ENCODE measurements around the gene INHA. TPM values are rescaled to one million over a fixed set of nuclear protein-coding genes. Genes with fewer than 3 reads are reported as not detected.

The INHA gene
- total RNA-seq (2014; rRNA removed; shearing (Covaris generic); ENCODE audit: low replicate concordance) = not detected in 2 replicates

- DNase-seq (ENCODE audit: low read depth) = no peak
- in situ Hi-C loops (cut with HindIII; ENCODE audit: low pct_unique_long_range_greater_than_20kb, low sequenced_read_pairs) = no loop called here
Observed at GRCh38 chr2:219572237-219573001, at the start of gene INHA. Gene INHA, plus strand, starts transcription at chr2:219572310. Its CDS starts 65 bp downstream, at chr2:219572375.

DNA sequence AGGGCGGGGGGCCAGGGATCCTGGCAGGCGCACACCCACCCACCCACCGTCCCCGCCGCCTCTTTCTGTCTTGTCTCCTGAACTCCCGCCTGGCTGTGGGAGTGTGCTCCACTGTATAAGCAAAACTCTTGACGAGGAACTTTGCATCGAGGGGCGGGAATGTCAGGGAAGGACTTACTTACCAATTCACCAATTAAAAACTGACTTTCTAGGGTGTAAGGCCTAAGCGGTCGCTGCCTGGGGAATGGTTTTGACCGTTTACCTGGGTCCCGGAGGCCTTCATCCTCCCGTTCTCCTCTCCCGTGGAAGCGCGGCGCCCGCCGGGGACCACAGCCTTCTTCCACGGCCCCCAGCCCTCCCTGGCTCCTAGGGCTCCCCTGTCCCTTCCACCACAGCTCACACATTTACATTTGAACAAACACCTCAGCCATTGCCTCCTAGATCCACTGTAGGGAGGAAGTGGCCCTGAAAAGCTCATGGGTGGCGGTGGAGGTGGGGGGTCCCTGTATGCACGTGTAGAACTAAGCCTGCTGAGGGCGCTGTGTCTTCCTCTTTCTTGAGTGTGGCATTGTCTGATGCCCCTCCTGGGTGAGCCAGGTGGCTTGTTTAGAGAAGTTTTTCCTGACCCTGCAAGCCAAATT lies 49.0 kb upstream of the INHA start:
- in situ Hi-C loops (cut with HindIII; ENCODE audit: low pct_unique_long_range_greater_than_20kb, low sequenced_read_pairs) = no loop called here
- no peak for DNase-seq (ENCODE audit: low read depth)

DNA sequence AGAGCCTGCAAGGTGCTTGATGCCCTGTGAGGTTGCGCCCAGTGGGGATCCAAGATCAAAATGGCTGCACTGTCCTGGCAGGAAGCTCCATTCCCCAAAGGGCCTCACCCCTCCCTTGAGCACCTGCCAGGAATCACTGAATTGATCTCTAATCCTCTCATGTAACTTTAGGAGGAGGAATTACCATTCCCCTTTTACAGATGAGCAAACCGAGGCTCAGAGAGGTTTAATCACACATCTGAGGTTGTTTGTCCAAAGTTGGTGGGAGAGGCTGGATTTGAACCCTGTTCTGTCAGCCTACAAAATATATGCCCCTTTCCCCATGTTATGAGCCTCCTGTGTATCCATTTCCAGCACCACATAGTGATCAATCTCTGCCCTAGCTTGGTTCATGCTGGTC lies 47.3 kb upstream of the INHA start:
- in situ Hi-C loops (cut with HindIII; ENCODE audit: low pct_unique_long_range_greater_than_20kb, low sequenced_read_pairs) = no loop called here
- DNase-seq (ENCODE audit: low read depth) = no peak

- in situ Hi-C loops (cut with HindIII; ENCODE audit: low pct_unique_long_range_greater_than_20kb, low sequenced_read_pairs) = no loop called here
Observed at GRCh38 chr2:219525533-219526232, 46.4 kb upstream of the INHA start.

DNA sequence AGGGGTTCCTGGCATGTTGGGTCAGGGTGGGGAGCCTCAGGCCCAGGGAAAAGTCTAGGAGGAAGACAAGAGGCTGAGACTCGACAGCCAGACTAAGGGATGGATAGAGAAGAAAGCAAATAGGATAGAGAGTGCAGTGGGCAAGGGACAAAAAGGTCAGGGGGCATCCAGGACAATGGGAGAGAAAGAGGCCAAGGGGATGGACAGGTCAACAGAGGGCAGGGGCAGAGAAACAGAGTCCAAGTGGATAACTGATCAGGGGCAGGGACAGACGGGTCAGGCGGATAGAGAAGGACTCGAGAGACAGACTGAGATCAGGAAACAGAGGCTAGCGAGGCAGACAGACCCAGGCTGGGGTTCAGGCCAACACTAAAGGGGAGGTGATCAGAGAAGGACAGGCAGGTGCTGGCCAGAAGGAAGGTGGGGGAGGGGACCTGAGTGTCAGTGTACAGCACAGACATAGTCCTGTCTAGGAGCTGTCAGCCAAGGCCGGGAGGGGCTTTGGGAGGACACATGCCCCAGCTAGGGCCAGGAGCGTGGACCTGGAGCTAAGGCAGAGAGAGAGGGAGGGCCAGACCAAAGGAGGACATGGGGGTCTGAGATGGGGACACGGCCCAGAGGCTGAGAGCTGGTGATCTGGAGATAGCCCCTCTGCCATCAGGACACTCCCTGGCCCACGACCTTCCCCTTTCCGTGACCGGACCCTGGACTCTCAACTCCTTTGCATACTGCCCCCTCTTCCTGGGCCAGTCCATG lies 45.6 kb upstream of the INHA start:
- in situ Hi-C loops (cut with HindIII; ENCODE audit: low pct_unique_long_range_greater_than_20kb, low sequenced_read_pairs) = no loop called here
- DNase-seq (ENCODE audit: low read depth) = no peak

More at GRCh38 chr2:219525533-219526232, 46.4 kb upstream of the INHA start:
- DNase-seq (ENCODE audit: low read depth) = no peak

DNA sequence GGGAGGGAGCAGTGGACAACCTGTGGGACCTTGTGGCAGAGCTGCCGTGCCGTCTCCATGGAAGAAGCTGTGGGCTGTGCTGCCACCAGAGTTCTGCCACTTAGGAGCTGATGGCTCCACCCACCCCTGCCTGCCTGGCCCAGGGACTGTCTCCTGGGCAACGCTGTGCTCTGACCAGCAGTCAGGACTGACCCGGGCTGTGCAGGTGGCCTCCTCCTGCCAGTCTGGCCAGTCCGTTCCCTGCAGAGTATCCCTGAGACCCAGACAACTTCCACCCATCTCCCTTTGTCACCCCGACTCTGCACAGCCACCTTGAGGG lies 45.1 kb upstream of the INHA start:
- DNase-seq (ENCODE audit: low read depth) = no peak
- in situ Hi-C loops (cut with HindIII; ENCODE audit: low pct_unique_long_range_greater_than_20kb, low sequenced_read_pairs) = no loop called here

DNA sequence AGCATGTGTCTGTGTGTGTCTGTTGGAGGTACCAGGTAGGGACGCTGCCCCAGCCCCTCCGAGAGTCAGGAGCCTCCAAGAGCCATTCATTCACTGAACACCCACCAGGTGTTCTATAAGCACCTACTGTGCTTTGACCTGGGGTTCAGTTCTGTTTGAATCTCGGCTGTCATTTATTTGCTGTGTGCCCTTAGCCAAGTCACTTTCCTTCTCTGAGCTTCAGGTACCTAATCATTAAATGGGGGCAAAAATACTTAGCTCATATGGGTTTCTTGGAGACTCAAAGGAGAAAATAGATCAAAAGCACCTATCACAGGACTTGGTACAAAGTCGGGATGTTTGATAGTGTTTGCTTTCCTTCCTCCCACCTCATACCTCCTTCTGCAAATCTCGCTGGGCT lies 44.6 kb upstream of the INHA start:
- in situ Hi-C loops (cut with HindIII; ENCODE audit: low pct_unique_long_range_greater_than_20kb, low sequenced_read_pairs) = no loop called here
- DNase-seq (ENCODE audit: low read depth) = no peak

GRCh38 chr2:219530048-219530963 lies 41.8 kb upstream of the INHA start:
- DNase-seq (ENCODE audit: low read depth) = peak; percentile 62

DNA sequence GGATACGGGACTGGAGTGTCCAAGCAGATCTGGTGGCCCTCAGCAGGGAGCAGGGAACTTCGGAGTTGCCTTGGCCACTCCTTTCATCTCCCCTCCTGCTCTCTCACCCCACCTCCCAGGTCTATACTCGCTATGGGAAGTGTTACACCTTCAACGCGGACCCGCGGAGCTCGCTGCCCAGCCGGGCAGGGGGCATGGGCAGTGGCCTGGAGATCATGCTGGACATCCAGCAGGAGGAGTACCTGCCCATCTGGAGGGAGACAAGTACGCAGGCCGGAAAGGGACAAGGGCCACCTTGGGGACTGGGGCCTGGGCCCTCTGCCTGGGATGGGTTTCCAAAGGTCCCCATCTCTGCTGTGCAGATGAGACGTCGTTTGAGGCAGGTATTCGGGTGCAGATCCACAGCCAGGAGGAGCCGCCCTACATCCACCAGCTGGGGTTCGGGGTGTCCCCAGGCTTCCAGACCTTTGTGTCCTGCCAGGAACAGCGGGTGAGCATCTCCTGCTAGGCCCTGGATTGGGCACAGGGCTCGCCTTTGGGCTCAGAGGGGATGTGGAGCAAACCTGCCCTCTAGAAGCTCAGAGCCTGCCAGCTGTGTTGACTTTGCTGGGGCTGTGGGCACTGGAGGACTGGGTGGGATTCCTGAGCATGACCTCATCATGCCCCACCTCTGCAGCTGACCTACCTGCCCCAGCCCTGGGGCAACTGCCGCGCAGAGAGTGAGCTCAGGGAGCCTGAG lies 40.3 kb upstream of the INHA start:
- in situ Hi-C loops (cut with HindIII; ENCODE audit: low pct_unique_long_range_greater_than_20kb, low sequenced_read_pairs) = no loop called here
- no peak for DNase-seq (ENCODE audit: low read depth)

More at GRCh38 chr2:219530048-219530963, 41.8 kb upstream of the INHA start:
- in situ Hi-C loops (cut with HindIII; ENCODE audit: low pct_unique_long_range_greater_than_20kb, low sequenced_read_pairs) = no loop called here

DNA sequence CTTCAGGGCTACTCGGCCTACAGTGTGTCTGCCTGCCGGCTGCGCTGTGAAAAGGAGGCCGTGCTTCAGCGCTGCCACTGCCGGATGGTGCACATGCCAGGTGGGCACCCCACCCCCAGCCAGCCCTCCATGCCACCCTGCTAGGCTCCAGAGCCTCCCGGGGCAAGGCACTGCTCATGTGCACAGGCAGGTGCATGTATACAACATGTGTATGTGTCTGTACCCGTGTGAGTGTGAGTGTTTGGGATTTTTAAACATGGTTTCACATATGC lies 39.8 kb upstream of the INHA start:
- no peak for DNase-seq (ENCODE audit: low read depth)
- in situ Hi-C loops (cut with HindIII; ENCODE audit: low pct_unique_long_range_greater_than_20kb, low sequenced_read_pairs) = no loop called here

GRCh38 chr2:219533930-219534661 lies 38.0 kb upstream of the INHA start:
- DNase-seq (ENCODE audit: low read depth) = no peak
- in situ Hi-C loops (cut with HindIII; ENCODE audit: low pct_unique_long_range_greater_than_20kb, low sequenced_read_pairs) = no loop called here

DNA sequence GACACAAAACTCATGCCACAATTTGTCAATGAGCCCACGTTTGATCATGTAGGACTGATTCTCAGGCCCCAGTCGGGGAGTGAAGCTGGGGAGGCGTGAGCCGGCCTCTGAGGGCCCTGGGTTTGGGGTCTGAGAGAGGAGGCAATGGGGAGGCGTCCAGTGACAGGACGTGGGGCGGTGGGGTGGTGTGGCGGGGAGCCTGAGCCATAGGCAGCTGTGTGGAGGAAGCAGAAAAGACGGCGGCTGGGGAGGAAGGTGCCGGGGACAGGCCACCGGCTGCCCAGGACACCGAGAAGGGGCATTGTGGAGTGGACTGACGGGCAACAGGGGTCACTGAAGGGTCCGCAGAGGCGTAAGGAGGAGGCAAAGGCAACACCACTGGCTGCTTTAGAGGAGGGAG lies 35.7 kb upstream of the INHA start:
- in situ Hi-C loops (cut with HindIII; ENCODE audit: low pct_unique_long_range_greater_than_20kb, low sequenced_read_pairs) = no loop called here
- DNase-seq (ENCODE audit: low read depth) = no peak

- in situ Hi-C loops (cut with HindIII; ENCODE audit: low pct_unique_long_range_greater_than_20kb, low sequenced_read_pairs) = no loop called here
- no peak for DNase-seq (ENCODE audit: low read depth)
Observed at GRCh38 chr2:219536967-219537366, 35.1 kb upstream of the INHA start.

DNA sequence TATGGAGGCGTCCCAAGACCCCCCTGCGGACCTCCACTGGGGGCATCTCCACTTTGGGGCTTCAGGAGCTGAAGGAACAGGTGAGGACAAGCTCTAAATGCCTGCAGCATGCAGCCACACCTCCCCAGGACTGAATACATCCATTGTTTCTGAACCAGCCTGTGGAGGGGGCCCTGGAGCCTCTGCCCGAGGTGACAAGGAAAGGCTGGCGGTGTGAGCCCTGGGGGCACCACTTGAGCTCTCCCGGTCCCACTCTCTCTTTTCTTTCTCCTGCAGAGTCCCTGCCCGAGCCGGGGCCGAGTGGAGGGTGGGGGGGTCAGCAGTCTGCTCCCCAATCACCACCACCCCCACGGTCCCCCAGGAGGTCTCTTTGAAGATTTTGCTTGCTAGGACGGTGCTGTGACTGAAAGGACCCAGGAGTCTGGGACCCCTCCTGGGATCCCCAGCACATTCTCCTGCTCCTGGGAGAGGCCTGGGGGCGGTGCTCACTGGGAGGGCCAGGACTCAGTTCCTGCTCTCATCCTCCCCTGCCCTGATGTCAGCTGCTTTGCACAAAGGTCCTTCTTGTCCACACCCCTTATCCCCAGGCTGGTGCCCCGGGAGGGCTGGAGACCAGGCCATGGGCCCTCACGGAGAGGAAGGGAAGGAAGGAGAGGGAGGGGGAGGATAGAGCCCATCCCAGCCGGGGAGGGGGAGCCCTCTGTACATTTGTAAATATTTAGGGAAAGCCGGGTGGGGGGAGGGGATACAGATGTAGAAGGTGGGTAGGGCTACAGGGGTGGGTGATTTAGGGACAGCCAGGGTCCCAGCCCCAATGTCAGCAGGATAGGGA lies 34.2 kb upstream of the INHA start:
- DNase-seq (ENCODE audit: low read depth) = no peak
- in situ Hi-C loops (cut with HindIII; ENCODE audit: low pct_unique_long_range_greater_than_20kb, low sequenced_read_pairs) = no loop called here

DNA sequence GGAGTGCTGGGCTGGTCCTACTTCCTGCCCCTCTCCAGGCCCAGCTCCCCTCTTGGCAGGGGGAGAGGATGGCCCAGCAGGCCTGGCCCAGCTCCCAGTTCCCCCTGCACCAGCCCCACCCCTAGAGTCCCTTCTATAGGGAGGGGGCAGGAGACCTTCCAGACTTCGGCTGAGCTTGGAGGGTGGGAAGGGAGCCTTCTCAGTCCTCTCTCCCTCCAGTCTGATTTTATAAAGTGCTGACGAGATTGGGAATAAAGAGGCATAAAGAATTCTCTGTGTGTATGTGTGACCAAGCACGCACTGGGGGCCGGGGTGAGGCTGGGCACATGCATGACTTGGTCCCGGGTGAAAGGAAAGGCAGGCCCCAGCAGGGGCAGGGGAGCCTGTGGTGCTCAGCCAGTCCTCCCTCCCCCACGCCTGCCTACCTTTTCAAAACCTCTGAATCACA lies 33.6 kb upstream of the INHA start:
- no peak for DNase-seq (ENCODE audit: low read depth)
- in situ Hi-C loops (cut with HindIII; ENCODE audit: low pct_unique_long_range_greater_than_20kb, low sequenced_read_pairs) = no loop called here
